Left renal cortex interstitium (tissue), 4 donors: Measurements from ENCODE around the gene DTD2. TPM values are rescaled to one million over a fixed set of nuclear protein-coding genes. Genes with fewer than 3 reads are reported as not detected.
"Not testable (repeated sequence)": the region's sequence is repeated elsewhere in the genome, so short reads cannot be mapped to it uniquely, and the experiment has no call there.

Experiments
- DNase-seq, 4 donors: peaks; one replicate each; pipeline ENCODE4 v3.0.0-alpha.2; 2013; ENCODE audit warnings: low read depth in 4 of 4, low spot score in 2 of 4, missing footprints in 1 of 4
- polyA plus RNA-seq, 4 donors: library from polyadenylated mRNA; unstranded; fragments of 120-200 nt; gene quantifications; one replicate each; pipeline ENCODE4 v1.2.1, GENCODE V29; 2013; ENCODE audit not compliant: insufficient read length in 4 of 4

The DTD2 gene
- polyA plus RNA-seq, result 10 to 100 TPM; 18.3 to 21.5 (median 19.0) TPM

DNA sequence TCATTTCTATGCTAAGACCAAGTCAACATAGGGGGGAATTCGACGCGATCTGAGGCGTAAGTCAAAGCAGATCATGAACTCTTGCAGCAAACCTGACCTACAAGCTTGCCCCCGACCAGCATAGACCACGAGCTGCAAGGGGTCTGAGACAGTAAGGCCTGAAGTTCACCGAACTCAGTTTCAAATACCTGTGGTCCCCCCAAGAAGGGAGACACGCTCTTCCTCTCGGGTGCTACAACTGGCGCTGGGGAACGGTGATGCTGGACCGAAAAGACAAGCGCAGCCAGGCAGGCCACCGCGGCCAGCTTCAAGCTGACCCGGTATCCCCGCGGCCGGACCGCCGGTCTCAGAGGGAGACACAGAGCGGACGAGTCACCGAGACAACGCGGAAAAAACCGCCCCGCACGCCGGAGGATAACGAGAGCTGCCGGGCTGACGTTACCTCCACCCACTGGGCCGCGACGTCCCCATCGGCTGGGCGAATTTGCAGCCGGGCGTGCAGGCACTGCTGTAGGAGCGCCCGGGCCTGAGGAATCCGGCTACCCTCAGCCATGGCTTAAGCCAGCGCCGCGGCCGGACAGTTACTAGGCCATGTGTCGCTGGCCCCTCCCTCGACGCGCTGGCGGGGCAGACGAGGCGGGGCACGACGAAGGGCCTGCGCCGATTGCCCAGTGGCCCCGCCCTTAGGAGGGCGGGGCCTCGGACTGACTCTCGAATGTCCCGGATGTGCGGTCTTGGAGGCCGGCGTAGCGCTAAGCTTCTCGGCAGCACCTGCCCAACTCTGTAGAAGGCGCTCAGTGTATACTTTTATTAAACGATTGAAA lies at the start of gene DTD2:
Gene DTD2, minus strand, starts transcription at position 666 of the 824 bp plus-strand sequence. Its CDS starts 113 bp downstream, at position 553.
- peak; percentile 86 to 97 (median 93) for DNase-seq

DNA sequence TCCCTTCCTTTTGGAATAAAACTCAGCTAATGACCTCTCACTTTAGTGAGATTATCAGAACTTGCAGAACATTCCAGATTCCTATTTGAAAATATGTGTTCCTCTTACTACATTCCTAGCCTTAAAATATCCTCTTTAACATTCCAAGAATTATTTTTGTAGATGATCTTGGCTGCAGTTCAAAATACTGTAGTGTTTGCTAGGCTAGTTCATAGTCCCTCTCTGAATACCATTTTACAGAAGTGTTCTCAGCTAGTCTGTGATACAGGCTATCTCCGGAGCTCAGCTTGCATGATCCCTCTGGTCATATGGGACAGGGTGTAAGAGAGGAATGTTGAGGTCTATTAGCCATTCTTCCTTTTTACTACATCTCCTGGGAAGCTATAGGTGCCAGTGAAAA lies 48.1 kb upstream of the DTD2 start:
- DNase-seq, result no peak

DNA sequence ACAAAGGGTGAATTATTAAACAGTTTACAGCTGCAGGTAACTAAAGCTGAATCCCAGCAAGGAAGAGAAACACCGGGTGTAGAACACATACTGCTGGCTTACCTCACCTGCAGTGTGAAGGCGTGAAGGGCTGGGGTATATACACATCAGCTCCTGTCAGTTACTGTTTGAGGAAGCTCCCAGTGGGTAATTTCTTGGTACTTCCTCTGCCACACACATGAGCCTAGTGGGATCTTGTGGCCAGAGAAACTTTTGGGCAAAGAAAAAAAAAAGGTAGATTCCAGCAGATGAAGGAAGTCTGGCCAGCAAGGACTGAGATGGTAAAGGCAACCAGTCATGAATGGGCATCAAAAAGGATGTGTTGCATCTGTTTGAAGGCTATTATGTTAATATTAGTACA lies 44.6 kb upstream of the DTD2 start:
- no peak for DNase-seq

DNA sequence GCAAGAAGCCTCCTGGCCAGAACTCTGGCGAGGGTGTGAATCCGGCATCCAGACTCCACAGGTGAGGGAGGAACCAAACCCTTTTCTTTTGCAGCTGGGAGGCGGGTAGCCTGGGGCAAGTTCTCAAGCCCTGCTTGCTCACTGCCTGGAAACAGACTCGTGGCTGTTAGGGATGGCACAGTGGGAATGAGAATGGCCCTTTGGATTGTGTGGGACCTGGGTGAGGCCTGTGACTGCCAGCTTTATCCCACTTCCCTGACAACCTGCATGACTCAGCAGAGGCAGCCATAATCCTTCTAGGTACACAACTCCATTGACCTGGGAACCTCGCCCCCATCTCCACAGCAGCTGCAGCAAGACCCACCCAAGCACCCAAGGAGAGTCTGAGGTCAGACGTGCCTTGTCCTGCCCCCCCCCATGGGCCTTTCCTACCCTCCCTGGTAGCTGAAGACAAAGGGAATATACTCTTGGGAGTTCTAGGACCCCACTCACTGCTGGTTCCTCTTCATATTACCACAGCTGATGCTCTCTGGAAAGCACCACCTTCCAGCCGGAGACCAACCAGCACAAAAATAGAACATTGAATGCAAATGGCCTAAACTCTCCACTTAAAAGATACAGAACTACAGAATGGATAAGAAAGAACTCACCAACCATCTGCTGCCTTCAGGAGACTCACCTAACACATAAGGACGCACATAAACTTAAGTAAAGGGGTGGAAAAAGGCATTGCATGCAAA lies 35.6 kb upstream of the DTD2 start:
- DNase-seq, result no peak

DNA sequence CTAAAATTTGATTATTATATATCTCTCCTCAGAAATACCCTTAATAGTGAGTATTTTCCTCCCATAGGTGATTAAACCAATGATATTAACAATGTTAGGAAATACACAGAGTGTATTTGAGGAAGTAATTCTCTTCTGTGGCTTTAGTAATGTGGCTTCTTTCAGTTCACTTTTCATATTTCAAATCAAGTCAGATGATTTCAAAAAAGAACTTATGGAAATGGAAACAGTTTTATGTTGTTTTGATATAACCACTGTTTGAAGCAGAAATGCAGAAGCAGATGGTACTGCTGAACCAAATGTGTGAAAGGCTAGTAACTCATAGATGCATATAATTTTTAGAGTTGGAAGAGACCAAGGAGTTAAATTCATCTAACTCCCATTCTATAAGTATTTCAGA lies 32.4 kb upstream of the DTD2 start:
- no peak for DNase-seq

DNA sequence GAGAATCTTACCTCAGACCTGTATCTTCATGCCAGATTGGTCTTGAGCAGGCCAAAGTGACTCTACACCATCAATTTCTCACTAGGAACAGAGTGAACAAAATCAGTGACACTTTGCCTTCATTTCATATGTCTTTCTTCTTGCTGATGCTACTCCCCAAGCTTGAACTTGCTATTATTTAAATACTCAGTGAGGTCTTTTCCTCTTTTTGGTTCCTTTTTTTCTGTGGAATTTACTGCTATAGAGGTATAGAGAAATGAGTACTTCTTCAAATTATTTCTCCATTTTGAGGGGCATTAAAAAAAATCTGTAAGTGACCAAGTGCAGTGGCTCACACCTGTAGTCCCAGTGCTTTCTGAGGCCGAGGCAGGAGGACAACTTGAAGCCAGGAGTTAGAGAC lies 30.6 kb upstream of the DTD2 start, which contains the start of gene GPR33:
Gene GPR33, minus strand, starts transcription at position 154 of the 400 bp plus-strand sequence. CDS start 4,074 bp downstream, outside the sequence.
- DNase-seq, result no peak

DNA sequence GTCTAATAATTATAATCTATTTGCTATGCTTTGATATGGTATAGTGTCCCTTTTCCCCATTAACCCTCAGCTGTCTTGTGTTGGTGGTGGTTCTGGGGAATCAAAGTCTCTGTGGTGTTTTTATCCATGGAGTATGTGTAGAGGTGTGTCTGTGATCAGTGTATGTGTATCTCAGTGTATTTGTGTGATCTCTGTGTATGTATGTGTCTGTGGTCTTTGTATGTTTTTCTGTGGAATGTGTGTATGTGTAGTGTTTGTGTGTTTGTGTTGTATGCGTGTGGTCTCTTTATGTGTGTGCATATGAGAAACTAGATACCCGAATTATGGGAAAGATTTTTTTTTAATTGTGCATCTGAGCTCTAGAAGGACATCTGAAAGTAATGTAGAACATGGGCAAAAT lies 29.5 kb upstream of the DTD2 start:
- DNase-seq, result no peak

DNA sequence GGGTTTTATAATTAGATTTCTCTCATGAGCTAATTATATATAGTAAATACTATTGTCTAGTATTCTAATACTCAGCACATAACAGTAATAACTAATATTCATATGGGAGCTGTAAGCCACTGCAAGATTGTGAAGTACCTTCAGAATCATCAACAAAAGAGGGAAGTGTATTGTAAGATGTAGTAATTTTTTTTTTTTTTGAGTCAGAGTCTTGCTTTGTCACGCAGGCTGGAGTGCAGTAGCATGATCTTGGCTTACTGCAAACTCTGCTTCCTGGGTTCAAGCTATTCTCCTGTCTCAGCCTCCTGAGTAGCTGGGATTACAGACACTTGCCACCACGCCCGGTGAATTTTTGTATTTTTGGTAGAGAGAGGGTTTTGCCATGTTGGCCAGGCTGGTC lies 27.4 kb upstream of the DTD2 start:
- DNase-seq, result no peak

DNA sequence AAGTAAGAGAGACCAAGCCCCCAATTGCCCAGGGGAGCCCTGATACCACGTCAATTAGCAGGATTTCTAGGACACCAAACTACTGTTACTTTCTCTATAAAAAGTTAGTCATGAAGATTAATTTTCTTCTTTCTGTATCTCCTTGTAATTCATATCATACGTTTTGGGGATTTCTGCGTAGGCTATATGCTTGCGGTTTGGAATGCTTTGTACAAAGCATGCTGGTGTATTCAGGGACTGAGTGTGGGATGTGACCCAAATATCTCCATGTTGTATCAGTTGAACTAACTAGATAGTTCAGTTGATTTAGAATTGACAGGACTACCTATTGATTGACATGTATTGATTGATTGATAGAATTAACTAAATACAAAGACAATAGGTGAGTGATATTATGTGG lies 22.9 kb upstream of the DTD2 start:
- no peak for DNase-seq

DNA sequence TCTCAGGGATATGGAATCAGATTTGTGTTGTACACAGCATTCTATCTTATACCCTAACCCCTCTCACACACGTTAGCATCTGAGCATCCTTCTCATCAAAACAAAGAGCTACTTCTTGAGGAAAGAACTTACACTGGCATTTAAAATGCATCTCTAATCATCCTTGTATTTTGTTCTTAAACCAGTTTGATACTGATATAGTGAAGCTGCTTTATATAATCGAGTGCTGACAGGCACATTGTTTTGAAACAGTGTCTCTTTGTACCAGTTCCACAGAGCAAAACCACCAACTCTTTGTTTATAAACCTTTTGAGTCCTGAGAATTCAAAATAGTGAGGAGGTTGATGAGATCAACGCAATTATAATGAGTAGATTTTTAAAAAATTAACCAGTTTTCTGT lies 21.7 kb upstream of the DTD2 start:
- no peak for DNase-seq

DNA sequence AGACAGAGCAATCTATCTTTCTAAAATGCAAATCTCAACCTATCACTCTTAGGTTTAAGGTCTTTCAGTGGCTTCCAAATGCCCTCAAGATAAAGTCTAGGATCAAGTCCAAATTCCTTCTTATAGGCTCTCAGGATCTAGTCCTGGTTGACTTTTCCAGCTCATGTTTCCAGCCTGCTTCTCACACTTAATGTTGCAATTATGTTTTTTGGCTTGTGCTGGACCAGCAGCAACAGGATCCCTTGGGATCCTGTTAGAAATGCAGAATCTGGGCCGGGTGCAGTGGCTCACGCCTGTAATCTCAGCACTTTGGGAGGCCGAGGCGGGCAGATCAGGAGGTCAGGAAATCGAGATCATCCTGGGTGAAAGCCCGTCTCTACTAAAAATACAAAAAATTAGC lies 19.9 kb upstream of the DTD2 start:
- no peak for DNase-seq

DNA sequence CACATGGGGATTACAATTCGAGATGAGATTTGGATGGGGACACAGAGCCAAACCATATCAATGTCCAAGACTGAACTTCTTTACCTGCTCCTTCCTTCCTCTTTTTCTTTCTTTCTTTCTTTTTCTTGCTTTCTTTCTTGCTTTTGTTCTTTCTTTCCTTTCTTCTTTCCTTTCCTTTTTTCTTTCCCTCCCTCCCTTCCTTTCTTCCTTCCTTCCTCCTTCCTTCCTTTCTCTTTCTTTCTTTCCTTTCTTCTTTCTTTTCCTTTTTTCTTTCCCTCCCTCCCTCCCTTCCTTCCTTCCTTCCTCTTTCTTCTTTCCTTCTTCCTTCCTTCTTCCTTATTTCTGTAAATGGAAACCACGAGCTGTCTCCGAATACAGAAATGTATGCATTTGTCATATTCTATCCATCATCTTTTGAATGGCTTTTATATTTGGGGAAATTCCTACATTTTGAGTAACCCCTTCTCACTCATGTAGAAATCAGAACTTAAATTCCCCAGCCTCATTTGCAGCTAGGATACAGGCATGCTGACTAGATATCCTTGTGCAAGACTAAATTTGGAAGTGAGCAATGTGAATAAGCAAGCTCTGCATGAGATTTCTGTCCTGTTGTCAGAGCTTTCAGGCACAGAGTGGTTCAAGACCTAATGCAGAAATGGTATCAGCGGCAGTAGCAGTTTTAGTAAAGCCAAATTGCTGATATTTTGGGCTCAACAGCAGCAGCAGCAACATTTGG lies 19.0 kb upstream of the DTD2 start:
- no peak for DNase-seq

DNA sequence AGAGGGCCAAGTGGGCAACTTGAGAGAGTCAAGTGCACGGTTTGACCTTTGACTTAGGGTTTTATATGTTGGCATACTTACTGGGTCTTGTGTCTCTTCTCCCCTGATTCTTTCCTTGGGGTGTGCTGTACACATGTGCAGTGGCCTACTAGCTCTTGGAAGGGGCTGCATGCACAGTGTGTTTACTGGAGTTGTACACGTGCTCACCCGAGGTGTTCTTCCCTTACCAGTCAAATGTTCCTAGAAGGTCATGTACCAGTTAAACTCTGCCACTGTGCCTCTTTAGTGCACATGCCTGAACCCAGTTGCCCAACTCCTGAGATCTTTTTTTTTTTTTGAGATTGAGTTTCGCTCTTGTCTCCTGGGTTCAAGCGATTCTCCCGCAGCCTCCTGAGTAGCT lies 9.2 kb upstream of the DTD2 start:
- DNase-seq, result no peak

DNA sequence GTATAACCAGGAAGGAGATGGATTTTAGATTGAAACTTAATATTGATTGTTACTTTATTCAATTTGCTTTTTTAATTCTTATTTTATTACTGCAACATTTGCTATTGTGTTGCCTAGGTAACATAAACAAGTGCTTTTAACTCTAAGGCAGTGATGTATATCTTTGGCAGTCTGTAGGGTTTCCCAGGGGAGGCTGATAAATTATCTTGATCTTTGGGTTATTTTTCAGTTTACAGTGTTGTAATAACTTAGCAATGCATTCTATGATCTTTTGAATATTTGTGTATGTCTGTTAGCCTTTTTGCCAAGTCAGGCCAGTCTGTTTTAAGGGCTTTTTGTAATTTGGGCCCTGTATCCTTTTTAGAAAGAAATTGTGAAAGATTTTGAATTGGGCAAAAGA lies 7.8 kb upstream of the DTD2 start:
- no peak for DNase-seq

DNA sequence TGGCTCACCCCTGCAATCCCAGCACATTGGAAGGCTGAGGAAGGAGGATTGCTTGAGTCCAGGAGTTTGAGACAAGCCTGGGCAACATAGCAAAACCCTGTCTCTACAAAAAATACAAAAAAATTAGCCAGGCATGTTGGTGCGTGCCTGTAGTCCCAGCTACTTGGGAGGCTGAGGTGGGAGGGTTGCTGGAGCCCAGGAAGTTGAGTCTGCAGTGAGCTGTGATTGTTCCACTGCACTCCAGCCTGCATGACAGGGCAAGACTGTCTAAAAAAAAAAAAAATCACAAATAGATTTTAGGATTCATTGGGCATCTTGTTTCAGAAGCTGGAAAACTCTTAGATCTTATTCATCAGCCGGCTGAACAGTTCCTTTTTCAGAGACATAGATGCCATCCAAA lies 5.1 kb upstream of the DTD2 start:
- not testable (repeated sequence) for DNase-seq

DNA sequence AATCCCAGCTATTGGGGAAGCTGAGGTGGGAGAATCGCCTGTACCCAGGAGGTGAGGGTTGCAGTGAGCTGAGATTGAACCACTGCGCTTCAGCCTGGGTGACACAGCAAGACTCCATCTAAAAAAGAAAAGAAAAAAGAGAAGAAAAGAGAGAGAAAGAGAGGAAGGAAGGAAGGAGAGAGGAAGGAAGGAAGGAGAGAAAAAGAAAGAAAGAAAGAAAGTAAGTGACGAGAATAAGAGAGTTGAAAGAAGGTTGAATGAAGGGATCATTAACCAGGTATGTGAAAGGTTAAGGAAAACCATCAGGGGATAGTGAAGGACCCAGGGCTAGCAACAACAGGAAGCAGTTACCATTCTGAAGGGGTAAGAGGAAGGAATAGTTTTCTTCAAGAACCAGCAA lies 4.2 kb upstream of the DTD2 start:
- no peak for DNase-seq

DNA sequence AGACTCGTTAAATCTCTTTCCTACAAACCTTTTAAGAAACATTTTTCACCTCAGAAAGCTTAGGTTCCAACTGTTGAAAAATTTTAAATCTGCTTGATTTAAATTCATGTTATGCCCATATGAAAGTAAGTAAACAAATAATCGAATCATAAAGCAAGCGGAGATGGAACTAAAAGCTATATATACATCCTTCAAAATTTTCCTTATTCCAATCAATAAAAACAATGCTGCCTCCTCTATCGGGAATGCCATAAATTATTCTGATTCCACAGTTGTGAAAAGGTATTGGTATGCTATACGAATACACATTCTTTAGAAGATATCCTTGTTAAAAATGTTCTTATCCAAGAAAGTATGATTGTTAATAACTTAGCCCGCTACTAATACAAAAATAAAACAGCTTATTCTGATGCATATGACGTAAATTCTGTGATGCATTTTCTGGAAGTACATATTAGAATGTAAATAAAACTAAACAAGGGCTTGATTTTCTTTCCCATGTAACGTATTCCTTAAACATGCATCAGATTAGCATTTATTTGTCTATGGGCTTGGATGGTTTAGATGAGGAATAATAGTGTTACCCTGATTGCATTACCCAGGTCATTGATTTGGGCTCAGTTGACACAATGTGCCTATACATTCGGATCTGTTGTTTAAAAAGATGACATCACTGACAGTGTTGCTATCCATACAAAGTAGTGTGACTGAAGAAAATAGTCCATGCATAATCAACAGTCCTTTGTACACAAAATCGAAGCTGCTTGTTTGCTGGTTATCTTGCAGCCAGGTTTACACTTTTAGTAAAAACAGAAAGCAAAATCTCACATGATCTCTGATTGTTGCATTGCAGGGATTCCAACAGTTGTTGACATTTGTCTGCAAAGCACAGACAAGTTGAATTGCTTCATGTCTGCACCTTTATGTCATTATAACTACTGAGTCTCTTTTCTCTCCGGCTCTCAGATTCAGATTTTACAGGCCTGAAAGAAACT lies 656 bp upstream of the DTD2 start:
- no peak for DNase-seq

DNA sequence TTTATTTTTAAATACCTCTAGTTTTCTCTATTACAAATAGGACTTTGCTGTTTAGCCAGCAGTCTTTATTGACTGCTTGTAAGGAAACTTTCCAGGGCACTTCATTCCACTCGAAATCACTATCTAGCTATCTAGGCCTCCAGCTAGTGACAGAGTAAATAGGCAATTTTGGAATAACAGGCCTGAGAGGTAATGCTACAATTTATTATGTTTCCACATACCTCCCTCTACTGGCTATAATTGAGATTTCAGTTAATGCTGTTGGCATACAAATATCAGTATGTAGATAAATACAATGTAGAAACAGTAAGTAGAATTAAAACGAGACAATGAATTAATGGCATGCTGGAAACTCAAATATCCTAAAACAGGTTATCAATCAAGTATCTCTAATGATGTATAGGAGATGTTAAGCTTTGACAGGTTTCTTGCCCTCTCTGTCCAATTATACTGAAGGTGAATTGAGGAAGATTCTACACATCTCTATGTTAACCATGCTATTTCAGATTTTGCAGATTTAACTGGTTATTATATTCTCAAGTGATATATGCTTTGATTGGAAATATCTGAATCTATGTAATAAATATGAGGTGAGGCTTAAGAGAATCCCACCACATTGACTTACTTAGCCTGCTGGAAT lies 7.2 kb downstream of the DTD2 start:
- DNase-seq, result no peak

DNA sequence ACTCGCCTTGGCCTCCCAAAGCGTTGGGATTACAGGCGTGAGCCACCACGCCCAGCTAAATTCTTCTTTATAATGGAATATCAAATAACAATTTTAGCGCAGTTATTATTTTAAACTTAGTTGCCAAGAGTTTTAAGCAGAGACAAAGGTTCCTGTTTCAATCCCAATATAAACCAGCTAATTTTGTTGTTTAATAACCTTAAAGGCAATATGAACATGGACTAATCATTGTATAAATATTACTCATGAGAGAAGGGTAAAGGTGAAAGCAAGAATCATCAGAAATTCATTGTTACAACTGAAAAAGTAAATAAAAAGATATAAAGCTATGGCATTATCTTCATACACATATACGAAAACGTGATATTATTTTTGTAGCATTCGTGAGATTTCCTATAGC lies 8.2 kb downstream of the DTD2 start:
- no peak for DNase-seq

DNA sequence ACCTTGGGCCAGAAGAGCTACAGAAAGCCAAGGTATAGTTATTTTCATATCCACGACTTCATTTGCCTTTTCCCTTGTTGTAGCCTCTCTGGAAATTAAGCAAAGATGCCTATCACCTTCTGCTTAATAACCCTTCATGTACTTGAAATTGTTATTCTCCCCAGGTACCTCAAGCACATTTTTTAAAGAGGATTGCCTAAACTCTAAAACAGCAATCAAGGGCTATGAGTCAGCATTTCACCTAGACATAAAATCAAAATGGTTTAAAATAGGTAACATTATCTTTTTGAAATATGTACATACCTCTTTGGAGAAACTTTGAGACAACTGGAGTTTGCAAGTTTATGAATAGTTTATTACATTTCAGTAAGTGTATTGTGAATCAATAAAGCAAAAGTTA lies 11.6 kb downstream of the DTD2 start:
- DNase-seq, result no peak
